Measurements from ENCODE around the gene MRPS27.

Gene MRPS27

DNA sequence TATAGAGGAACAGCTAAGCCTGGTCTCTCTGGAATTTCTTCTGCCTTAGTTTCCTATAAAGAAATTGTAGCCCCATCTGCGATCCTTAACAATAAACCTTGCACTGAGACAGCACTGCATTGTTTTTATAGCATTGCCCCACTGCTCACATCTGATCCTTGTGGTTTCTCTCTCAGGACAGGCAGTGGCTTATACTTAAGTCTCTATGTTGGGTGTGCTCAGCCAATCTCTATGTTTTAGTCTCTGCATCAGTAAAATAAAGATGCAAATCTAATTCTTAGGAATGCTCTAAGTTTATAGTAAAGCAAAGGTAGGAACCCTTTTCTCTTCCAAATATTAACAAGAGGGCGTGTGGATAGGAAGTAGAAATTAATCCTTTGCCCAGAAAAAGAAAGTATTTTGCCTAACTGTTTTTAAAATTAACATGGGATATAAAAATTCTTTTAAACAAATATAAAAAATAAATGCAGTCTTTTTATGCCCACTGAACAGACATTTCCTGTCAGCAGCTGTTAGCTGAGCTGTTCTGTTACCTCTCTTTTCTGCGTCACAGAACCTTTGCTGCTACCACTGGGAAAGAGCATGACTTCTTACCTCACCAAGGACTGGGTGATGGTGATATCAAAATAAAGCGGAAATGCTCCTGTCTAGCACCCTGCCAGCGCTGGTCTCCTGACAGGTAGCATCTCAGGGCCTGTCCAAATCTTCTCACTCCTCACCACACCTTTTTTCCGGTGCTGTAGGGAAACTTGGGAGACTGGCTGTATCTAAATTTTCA, 29.5 kb downstream of the MRPS27 start:
- DNase-seq (ENCODE audit: low read depth in 2 of 2), result no peak

DNA sequence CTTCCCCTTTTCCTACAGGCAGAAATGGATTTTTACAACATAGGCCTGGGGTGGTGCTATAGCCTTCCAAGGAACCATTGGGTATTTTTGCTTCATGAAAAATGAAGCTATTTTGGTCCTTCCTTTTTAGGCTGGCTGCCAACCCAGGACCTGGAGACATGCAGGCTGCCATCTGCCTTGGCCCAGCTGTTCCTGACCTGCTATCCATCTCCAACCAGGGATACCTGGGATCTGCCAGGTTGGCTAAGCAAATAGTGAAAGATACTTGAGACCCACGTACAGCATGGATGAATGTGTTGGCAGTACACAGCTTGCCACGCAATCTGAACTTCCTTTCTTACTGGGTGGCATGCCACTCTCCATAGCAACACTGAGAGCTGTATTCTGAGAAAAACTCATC, 31.1 kb downstream of the MRPS27 start:
- no peak for DNase-seq (ENCODE audit: low read depth in 2 of 2)

DNA sequence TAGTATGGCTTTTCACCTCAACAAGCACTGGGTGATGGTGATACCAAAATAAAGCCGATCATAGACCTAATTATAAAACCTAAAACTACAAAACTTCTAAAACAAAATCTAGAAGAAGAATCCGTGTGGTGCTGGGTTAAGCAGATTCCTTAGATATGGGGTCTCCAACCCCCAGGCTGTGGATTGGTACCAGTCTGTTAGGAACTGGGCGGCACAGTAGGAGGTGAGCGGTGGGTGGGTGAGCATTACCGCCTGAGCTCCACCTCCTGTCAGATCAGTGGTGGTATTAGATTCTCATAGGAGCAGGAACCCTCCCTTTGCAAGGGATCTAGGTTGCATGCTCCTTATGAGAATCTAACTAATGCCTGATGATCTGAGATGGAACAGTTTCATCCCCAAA, 33.2 kb downstream of the MRPS27 start:
- DNase-seq (ENCODE audit: low read depth in 2 of 2), result no peak

DNA sequence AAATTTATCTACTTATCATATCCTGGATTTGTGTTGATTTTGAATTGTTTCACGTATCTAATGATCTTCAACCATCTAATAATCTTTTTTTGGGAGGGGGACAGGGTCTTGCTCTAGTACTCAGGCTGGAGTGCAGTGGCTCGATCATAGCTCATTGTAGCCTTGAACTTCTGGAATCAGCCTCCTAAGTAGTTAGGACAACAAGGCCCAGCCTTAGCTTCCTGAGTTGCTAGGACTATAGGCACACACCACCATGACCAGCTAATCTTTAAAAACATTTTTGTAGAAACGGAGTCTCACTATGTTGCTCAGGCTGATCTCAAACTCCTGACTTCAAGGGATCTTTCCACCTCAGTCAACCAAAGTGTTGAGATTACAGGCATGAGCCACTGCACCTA, 34.6 kb downstream of the MRPS27 start:
- DNase-seq (ENCODE audit: low read depth in 2 of 2), result no peak

DNA sequence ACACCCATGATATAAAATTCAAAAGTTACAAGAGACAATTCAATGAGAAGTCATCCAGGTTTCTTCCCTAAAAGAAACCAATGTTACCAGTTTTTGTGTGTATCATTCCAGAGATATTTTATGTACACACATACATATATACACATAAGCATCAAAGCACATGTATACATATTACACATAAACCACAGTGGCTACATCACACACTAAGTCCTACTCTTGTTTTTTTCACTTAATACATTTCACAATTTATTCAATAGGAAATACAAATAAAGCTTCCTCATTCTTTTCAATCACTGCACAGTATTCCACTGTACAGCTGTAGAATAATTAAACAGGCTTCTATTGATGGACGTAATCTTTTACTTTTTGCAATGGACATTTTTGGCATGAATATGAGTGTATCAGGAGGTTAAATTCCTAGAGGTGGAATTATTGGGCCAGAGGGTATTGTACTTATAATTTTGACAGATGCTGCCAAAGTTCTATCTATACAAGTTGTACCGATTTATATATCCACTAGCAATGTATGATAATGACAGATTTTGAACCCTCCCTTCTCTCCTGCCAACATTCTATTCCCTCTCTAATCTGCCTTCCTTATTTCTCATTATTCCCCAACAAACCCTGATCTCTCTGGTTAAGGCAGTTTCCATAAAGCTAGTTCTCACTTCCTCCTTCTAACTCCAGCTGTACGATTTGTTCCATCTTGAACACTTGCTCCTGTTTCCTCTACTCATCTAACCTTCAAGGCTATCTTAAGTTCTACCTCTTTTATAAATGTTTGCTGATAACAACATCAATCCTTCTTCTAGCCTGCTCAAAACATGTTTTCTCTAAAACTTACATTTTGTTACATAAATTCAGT, 35.2 kb downstream of the MRPS27 start:
- no peak for DNase-seq (ENCODE audit: low read depth in 2 of 2)

DNA sequence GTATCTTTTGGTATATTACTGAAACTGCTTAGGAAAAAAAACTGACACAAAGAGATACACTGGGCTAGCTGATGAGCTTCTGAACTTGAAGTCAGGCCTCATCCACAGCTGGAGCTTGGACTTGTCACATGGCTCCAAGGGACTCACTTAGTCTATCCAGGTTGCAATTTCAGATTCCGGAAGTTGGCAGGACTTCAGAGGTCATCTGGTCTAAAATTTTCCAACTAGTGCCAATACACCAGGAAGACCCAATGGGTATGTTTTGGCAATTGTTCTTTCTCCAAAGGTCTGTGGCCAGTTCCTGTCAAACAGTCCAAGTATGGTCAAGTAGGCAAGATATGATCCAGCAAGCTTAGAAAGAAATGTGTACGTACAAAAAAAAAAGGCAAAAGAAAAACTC, 36.7 kb downstream of the MRPS27 start:
- no peak for DNase-seq (ENCODE audit: low read depth in 2 of 2)

DNA sequence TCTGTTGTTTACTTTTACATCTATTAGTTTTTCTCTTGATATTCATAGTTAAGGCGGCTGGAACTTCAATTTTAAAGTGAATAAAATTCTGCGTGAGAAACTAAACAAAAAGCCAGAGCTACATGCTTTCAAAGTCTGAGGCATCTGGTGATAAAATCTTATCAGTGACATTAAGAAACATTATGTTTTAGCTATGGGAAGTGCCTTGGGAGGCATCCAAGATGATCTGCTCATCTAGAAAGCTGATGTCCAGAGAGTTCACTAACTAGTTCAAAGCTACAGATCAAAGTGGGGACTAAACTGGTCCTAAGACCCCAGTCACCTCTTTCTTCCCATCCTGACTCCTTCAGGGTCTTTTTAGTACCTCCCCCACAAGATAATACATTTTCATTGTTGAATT, 37.2 kb downstream of the MRPS27 start:
- DNase-seq (ENCODE audit: low read depth in 2 of 2), result no peak

DNA sequence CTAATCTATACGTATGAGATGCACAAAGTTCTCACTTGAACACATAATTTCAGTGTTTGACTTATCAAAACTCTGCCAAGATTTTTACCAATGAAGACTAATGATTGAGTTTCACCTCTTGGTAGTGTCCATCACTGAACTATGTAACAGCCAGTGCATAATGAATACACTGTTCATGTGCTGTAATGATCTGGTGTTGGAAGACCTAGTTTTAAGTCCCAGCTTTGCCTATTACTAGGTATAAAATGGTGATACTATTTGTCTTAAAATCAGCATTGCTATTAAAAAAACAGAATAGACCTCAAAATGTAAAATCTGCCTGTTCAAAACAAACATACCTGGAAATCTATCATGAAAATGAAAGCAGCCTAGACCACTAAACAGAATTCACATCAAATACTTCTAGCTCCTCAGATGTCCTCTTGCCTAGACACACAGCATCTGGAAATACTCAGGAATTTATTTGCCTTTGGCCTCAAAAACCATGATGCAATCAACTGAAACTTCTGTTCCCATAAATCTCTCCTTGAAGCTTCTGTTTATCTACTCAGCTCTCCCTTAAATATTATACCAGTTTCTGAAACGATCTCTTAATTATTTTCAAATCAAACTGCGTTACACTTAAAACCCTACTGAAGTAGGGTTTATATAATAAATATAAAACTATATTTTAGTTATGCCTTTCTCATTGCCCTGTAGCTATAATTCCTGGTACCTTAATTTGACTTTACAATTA, 38.1 kb downstream of the MRPS27 start:
- DNase-seq (ENCODE audit: low read depth in 2 of 2), result no peak

DNA sequence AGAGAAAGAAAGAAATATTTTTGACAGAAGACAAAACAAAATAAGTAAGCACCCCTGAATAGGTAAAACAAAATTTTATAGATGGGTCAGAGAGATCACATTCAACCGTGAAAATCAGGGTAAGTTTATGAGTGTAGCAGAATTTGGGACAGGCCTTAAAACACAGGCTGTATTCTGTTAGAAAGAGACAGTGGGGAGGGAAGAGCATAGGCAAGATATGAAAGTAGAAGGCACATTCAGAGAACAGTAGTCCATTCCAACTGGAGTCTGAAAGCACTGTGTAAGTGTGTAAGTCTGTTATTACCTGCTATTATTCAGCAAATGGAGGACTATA, 38.6 kb downstream of the MRPS27 start:
- DNase-seq (ENCODE audit: low read depth in 2 of 2), result no peak

DNA sequence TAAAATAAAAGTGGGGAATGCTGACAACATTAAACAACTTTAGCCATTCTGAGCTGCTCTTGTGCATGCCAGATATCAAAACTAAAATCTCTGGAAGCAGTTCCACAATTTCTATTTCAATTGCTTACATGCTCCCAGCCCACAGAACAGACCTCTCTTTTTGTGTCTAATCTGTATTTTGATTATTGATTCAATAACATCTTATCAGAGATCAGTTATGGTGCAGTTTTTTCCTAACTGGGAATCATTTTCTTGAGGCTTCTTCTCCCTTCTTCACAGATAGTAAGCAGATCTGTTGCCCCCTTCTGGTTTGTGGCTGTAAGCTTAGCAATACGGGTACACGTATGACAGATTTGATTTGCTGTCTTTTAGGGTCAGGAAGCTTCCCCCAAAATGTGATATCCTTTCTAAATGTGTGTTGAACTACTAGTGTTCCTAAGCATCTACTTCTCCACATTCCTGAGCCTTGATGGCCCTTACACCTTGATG, 39.4 kb downstream of the MRPS27 start:
- DNase-seq (ENCODE audit: low read depth in 2 of 2), result no peak

DNA sequence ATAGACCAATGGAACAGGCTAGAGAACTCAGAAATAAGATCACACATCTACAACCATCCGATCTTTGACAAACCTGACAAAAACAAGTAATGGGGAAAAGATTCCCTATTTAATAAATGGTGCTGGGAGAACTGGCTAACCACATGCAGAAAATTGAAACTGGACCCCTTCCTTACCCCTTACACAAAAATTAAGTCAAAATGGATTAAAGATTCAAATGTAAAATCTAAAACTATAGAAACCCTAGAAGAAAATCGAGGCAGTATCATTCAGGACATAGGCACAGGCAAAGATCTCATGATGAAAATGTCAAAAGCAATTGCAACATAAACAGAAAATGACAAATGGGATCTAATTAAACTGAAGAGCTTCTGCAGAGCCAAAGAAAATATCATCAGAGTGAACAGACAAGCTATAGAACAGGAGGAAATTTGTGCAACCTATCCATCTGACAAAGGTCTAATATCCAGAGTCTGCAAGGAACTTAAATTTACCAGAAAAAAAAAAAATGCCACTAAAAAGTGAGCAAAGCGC, 43.8 kb downstream of the MRPS27 start:
- no peak for DNase-seq (ENCODE audit: low read depth in 2 of 2)

DNA sequence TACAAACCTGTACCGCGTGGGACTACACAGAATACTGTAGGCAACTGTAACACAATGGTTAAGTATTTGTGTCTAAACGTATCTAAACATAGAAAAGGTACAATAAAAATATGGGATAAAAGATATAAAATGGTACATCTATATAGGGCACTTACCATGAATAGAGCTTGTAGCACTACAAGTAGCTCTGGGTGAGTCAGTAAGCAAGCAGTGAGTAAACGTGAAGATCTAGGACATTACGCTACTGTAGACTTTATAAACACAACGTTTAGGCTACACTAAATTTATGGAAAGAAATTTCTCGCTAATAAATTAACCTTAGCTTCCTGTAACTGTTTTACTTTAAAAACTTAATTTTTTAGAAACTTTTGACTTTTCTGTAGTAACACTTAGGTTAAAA, 46.5 kb downstream of the MRPS27 start:
- no peak for DNase-seq (ENCODE audit: low read depth in 2 of 2)

DNA sequence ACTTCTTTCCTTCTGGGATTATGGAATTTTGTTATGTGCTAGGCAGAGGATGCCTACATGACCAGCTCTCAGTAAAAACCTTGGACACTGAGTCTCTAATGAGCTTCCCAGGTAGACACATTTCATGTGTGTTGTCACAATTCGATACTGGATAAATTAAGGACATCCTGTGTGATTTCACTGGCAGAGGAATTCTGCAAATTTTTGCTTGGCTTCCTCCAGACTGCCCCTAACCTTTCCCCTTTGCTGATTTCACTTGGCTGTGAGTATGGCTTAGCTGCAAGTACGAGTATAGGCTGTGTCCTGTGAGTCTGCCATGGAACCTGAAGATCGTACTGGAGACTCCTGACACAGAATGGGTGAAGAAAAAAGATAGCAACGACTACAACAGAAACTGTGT, 47.6 kb downstream of the MRPS27 start:
- DNase-seq (ENCODE audit: low read depth in 2 of 2), result no peak

DNA sequence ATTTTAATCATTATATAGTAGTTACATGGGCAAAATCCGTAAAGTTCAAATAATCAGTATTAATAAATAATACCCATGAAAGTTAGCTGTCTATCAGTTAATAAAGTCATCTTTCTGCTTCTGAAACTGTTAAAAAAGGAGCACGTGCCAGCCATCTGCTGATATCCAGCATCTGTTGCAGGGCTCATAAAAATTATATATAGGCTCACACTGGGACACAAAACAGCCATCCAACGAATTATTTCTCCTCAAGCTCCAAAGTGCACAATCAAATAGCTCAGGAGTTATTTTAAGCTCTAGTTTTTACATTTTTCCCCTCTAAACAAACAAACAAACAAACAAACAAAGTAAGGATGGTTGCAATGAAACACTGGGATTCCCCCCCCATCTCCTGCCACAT, 48.3 kb downstream of the MRPS27 start:
- no peak for DNase-seq (ENCODE audit: low read depth in 2 of 2)

DNA sequence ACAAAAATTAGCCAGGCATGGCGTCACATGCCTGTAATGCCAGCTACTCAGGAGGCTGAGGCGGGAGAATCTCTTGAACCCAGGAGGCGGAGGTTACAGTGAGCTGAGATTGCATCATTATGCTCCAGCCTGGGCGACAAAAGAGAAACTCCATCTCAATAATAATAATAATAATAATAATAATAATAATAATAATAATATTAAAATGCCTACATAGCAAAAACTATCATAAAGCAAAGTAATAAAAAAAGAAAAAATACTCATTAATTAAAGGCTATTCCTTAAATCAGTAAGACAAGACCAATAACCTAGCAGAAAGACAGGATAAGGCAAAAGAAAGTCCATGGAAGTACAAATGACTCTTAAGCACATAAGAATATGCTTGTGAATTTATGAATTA, 50.0 kb downstream of the MRPS27 start:
- DNase-seq (ENCODE audit: low read depth in 2 of 2), result no peak

DNA sequence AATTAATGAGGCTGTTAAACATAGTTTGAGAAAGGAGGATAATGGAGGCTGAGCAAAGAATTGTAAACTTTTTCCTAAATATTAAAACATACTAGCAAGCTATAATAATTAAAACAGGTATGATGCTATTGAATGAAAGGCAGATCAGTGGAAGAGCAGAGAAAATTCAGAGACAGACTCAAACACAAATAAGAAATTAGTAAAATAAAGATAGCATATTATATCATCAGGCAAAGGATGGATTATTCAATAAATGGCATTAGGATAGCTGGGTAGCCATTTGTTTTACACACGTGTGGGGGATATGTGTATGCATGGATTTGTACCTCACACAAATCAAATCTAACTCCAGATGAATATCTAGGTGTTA, 50.6 kb downstream of the MRPS27 start:
- no peak for DNase-seq (ENCODE audit: low read depth in 2 of 2)

DNA sequence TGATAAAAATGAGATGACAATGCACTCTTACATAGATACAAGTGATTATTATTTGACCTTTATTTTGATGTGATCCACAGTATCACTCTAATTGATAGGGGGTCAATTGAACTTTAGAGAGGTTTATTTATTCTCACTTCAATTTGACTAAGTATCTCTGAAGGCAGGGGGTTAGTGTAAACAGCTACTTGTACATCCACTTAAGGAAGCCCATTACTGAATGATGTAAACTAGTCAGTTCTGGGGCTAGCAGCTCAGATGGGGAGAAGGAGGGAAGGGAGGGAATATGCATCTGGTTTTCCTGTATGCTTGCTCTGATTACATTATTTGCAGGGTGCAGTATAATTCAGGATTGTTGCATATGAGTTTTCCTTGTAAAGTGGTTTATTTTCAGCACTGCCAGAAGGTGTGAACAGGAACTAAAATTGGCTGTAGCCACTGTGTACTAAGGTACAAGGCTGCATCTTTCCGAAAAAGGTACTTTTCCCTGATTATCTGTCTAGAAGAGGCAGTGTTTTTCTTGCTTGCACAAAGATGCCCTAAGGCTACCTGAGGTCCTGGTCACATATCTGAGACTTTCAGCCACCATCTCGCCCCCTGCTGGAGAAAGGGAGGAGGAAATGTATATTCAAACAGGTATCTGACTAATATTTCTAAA, 51.2 kb downstream of the MRPS27 start:
- no peak for DNase-seq (ENCODE audit: low read depth in 2 of 2)

DNA sequence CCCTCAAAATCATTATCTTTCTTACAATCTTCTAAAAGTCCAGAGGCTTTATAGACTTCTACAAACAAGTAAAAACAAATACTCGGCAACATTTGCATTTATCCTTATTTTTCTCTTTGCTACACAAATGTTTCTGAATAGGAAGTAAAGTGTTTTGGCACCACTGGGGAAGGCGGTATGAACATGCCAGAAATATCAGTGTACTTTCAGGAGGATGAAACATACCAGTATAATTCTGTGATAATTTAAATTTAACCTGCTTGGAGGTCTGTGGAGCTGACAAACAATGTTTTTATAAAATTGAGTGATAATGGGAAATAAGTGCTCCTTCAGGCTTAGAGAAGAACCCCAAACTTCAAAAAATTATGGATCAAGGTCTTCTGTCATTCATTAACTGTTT, 51.8 kb downstream of the MRPS27 start:
- no peak for DNase-seq (ENCODE audit: low read depth in 2 of 2)

DNA sequence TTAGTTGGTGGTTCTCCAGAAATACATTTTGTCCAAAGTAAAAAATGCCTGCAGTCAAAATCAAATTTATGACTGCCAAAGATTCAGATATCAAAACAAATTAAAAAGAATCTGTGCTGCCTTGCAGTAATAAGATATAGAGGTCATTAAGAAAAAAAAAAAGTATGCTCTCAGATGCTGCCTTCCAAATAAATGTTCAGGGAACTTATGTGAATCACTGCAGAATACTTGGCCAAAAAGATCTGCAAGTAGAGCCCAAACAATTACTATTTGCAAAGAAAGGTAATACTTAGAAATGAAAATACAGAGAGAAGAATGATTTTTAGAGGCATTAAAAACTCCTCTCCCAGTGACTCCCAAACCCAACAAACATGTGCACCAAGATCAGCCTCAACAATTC, 52.4 kb downstream of the MRPS27 start:
- no peak for DNase-seq (ENCODE audit: low read depth in 2 of 2)

DNA sequence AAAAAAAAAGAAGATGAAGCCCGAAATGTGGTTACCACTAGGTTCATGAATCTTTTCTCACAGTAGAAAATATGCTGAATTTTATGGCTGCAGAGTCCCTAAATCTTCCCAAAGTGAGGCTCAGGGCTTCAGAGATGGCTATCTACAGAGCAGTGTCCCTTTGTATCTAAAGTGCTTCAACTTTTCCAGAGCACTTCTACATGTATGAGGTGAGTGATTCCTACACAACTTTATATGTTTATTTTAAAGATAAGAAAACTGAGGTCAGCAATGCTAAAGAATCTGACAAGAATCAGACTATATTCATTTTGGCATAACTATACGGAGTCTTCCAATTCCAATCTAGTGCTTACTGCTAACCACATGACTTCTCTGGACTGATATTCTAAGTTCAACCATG, 53.2 kb downstream of the MRPS27 start:
- no peak for DNase-seq (ENCODE audit: low read depth in 2 of 2)

DNA sequence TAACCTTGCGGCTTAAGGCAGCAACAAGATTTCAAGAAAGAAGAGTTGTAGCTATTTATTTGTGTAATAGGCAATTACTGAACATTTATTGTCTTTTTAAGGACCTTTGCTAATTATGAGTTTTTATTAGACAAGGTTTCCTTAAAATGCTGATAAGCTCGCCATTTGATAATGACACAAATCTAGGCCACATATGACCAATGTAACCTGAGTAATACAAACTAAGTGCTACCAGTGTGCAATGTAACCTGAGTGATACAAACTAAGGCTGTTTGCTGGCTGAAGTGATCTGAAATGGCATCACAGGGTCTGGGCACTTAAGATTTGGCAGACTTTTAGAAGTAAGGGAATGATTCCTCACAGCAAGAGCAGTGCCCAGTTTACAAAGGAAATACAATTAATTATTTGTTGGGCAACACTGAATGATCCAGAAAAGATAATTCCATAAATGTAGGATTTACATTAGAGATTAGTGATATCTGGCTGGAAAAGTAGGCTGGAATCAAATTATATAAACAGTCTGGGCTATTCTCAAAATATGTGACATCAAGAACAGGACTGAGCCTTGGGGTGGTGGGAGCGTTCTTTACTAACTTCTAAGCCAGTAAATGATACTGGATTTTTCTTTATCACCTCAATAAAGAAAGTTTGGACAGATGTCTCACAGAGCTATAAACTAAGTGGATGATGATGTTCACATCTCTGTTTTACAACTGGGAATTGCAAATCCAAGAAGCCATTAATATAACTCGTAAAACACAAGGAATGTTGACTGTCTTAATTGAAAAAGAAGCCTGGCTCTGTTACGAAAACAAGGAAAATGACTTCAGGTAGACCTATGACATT, 54.8 kb downstream of the MRPS27 start:
- no peak for DNase-seq (ENCODE audit: low read depth in 2 of 2)

All from stimulated activated CD8-positive, alpha-beta memory T cell treated with anti-CD3 and anti-CD28 coated beads, Interleukin-15, amount 100 ng/mL, for 48 hours (primary cell).